ENCODE results near the gene KIN. TPM values are rescaled to one million over a fixed set of nuclear protein-coding genes. Genes with fewer than 3 reads are reported as not detected.

Gene KIN
- total and polyA plus RNA-seq, 2 of the 4 experiments (the other 2 are of a cell fraction): 3.0 to 6.4 TPM

GRCh38 chr10:7710446-7710845 is 77.3 kb downstream of the KIN start:
- ATAC-seq (ENCODE audit: low read depth): no peak
- no peak overlapping the region for H4K8ac ChIP-seq (ENCODE audit: low read depth in 2 of 2, low read length in 2 of 2)
- ChIA-PET POLR2A (ENCODE audit: unreplicated experiment) (no interaction called here), CTCF (no interaction called here)
- no peaks in the 10 kb centered on the region for H3K36me3 ChIP-seq (ENCODE audit: control insufficient read depth, insufficient read depth, low read length)
- no peak overlapping the region for H3K27ac ChIP-seq (ENCODE audit: insufficient read depth, low read length)
- no peak overlapping the region for H3K23ac ChIP-seq (ENCODE audit: low read depth, low read length)
- dilution Hi-C loops (cut with HindIII; ENCODE audit: low sequenced_read_pairs, unreplicated experiment): no loop called here
- TF ChIP-seq CHD1 (IDR thresholded peaks at IDR 0.05; ENCODE audit: low read depth, low read length) (no peak), RFX5 (IDR thresholded peaks at IDR 0.05; ENCODE audit: low read depth, low read length) (no peak), FOS (IDR thresholded peaks at IDR 0.05; ENCODE audit: low read depth, low read length) (no peak), CEBPB (IDR thresholded peaks at IDR 0.05; ENCODE audit: low read depth, low read length) (no peak), POLR2A (IDR thresholded peaks at IDR 0.05; ENCODE audit: low read depth, low read length) (no peak), RCOR1 (IDR thresholded peaks at IDR 0.05; ENCODE audit: insufficient replicate concordance, low read length) (no peak), RAD21 (IDR thresholded peaks at IDR 0.05; ENCODE audit: low read length) (no peak), MXI1 (IDR thresholded peaks at IDR 0.05; ENCODE audit: borderline replicate concordance, low read depth, low read length) (no peak), MAFK (IDR thresholded peaks at IDR 0.05; ENCODE audit: low read depth, low read length) (no peak), SMC3 (IDR thresholded peaks at IDR 0.05; ENCODE audit: low read depth, low read length) (no peak), ELK1 (IDR thresholded peaks at IDR 0.05; ENCODE audit: borderline replicate concordance, low read depth, low read length) (no peak), USF2 (IDR thresholded peaks at IDR 0.05; ENCODE audit: low read depth, low read length) (no peak), MAZ (IDR thresholded peaks at IDR 0.05; ENCODE audit: borderline replicate concordance, low read depth, low read length) (no peak), CTCF (conservative IDR thresholded peaks at IDR 0.05; ENCODE audit: low read depth, low read length) (no peak), BHLHE40 (IDR thresholded peaks at IDR 0.05; ENCODE audit: low read depth, low read length) (no peak), NFE2L2 (IDR thresholded peaks at IDR 0.05; ENCODE audit: low read depth, low read length) (no peak)
- H4K91ac ChIP-seq (ENCODE audit: insufficient read depth, low read depth, low read length): no peak overlapping the region
- H4K5ac ChIP-seq (ENCODE audit: low read depth, low read length): no peak overlapping the region
- no CpG with 5 or more reads among the region's 1 CpG for WGBS, 2 experiments (ENCODE audit: extremely low coverage in 2 of 2, insufficient read length in 1 of 2)
- no TSS peak for BruUV-seq (replicated peaks)
- H3K14ac ChIP-seq (replicated peaks; ENCODE audit: low read depth, low read length): no peak overlapping the region
- intact Hi-C loops (cut with micrococcal nuclease): no loop called here
- no peak overlapping the region for H3K4ac ChIP-seq (ENCODE audit: low read depth, low read length)
- no peak overlapping the region for H3K4me3 ChIP-seq (ENCODE audit: insufficient read depth, low read depth, low read length)
- H2BK20ac ChIP-seq (ENCODE audit: low read depth, low read length): no peak overlapping the region
- H3K27me3 ChIP-seq (ENCODE audit: control insufficient read depth, insufficient read depth, low read length): no peaks in the 10 kb centered on the region; the same call in 1 of the 2 replicates
- no peak overlapping the region for H2BK15ac ChIP-seq (ENCODE audit: low read depth, low read length)
- H3K56ac ChIP-seq (ENCODE audit: extremely low read depth, insufficient read depth, low read length): no peak overlapping the region
- H3K18ac ChIP-seq (ENCODE audit: low read depth, low read length): no peak overlapping the region
- no peak overlapping the region for H2BK120ac ChIP-seq (ENCODE audit: low read depth, low read length)
- no peaks in the 10 kb centered on the region for H3K4me1 ChIP-seq (ENCODE audit: control insufficient read depth, insufficient read depth, low read length)
- no peaks in the 10 kb centered on the region for H3K9me1 ChIP-seq (ENCODE audit: insufficient read depth, low read length)
- DNase-seq: no peak
- H3K79me1 ChIP-seq (ENCODE audit: low read depth in 1 of 2, low read length in 2 of 2): no peaks in the 10 kb centered on the region
- in situ Hi-C loops (cut with MboI; ENCODE audit: low sequenced_read_pairs): no loop called here
- H2AFZ ChIP-seq (replicated peaks; ENCODE audit: low read length, poor library complexity): no peak overlapping the region
- H2AK9ac ChIP-seq (replicated peaks; ENCODE audit: low read depth, low read length, poor library complexity): no peak overlapping the region
- no peak overlapping the region for H2AK5ac ChIP-seq (ENCODE audit: low read depth, low read length)
- H3K4me2 ChIP-seq (ENCODE audit: low read depth, low read length): no peak overlapping the region
- H2BK5ac ChIP-seq (ENCODE audit: low read depth, low read length, poor library complexity, severe bottlenecking): no peak overlapping the region
- no peak overlapping the region for H3K9ac ChIP-seq (ENCODE audit: low read depth, low read length)
- no peaks in the 10 kb centered on the region for H4K20me1 ChIP-seq (ENCODE audit: insufficient read depth, low read length)
- H3K9me3 ChIP-seq (ENCODE audit: control insufficient read depth, insufficient read depth, low read length): 0 out of 2 replicates have a peak, but pooled peaks cover 2% of the 10 kb centered on the region

Data from IMR-90 (cell line).